COLO668 (cell line): Measurements from ENCODE around the gene NELL2.

Source experiments
- DNase-seq: peaks from one replicate; lab custom pipeline; 2025; ENCODE audit not compliant: unreplicated experiment; lab: John Stamatoyannopoulos, UW

The NELL2 gene

GRCh38 chr12:44627387-44628166, 248.5 kb downstream of the NELL2 start:
- DNase-seq = no peak

- DNase-seq = no peak
Measured at GRCh38 chr12:44626883-44627282, 249.2 kb downstream of the NELL2 start.

GRCh38 chr12:44618946-44619345, 257.2 kb downstream of the NELL2 start:
- no peak for DNase-seq

GRCh38 chr12:44616402-44616801, 259.7 kb downstream of the NELL2 start:
- DNase-seq = no peak

- DNase-seq = no peak
Measured at GRCh38 chr12:44611538-44611937, 264.6 kb downstream of the NELL2 start.

DNA sequence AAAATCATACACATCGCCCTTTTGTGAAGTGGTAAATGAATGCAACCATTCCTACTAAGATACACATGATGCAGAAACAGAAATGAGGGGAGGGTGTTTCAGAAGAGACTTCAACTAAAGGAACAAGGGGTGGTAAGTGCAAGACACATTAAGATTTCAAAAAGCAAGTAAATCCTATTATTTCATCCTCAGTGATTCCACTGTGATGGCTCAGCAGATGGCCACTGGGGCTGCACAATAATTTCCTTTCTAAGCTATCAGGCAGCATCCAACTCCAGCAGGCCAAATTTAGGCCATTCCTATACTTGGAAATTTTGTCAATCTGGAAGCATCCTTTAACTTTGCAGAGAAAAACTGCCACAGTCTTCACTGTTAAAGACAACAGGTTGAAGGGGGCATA, 272.4 kb downstream of the NELL2 start:
- DNase-seq = no peak

GRCh38 chr12:44592626-44593025, 283.5 kb downstream of the NELL2 start:
- no peak for DNase-seq

DNA sequence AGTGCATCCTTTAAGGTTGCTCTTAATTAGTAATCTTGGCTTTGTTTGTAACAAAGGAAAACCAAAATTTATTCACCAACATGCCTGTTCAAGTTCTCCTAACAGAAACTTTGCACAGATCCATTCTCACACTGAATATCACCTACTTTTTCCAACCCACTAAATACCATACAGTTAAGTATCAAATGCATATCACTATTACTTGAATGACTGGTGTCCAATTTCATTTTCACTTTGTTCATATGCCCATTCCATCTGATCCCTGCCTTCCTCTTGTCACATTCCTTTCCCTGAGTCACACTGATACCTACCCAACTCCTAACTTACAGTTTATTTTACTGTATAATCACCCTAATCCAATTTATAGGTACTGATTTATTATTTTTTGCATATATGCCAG, 286.4 kb downstream of the NELL2 start:
- no peak for DNase-seq

GRCh38 chr12:44588651-44589050, 287.5 kb downstream of the NELL2 start:
- no peak for DNase-seq

DNA sequence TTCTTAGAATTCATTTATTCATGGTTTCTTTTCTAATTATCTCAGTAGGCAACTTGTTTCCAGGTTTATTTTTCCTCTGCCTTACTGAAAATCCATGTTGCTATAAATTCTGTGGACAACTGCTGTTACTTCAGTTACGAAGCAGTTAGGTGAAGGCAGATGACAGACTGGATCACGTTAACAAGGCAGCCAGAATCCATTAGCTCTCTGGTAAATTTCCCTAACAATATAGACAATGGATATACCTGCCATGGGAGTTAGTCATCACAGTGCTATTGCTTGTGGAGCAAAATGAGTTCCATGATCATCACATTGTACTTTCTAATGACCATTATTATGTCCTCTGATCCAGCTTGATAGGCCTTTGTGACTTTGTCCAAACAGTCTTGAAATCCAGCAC, 291.5 kb downstream of the NELL2 start:
- no peak for DNase-seq

DNA sequence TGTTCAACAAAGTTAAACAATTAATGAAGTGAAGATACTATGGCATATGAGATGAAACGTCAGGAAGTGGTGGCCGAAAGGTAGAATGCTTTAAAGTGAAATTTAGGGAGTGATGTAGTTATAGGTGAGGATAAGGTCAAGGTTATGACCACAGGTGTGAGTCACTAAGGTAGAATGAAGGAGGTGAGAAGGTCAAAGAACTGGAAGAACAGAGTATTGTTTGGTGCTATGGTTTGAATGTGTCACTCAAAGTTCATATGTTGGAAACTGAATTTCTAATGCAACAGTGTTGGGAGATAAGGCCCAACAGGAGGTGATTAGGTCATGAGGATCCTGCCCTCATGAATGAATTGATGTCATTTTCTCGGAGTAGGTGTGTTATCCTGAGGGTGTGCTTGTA, 293.6 kb downstream of the NELL2 start:
- no peak for DNase-seq

GRCh38 chr12:44581642-44582242, 294.4 kb downstream of the NELL2 start:
- no peak for DNase-seq

GRCh38 chr12:44574586-44574985, 301.5 kb downstream of the NELL2 start:
- DNase-seq = no peak

GRCh38 chr12:44573723-44574122, 302.4 kb downstream of the NELL2 start:
- DNase-seq = no peak

- no peak for DNase-seq
Measured at GRCh38 chr12:44571006-44571550, 305.0 kb downstream of the NELL2 start.

DNA sequence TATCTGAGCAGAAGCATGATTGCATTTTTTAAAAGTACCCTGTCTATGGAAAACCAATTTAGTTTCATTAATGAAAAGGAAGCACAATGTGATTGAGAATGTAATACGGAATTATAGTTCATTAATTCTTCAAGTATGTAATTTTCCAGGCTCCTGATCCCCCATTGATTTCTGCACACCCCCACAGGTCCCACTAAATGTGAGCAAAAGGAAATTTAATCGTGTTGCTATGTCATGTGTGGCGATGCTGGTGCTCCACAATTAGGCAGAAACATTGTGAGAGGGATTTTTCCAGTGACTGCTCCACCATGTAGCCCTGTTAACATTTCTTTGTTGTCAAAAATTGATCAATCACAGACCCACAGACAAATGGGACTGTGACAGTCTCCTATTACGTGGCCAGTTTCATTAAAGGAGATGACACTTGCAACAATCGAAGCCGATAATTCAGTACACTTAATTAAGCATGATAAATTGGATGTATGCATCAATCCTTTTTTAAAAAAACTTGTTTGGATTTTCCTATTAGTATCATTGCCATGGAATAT, 306.0 kb downstream of the NELL2 start:
- no peak for DNase-seq

- no peak for DNase-seq
Measured at GRCh38 chr12:44565163-44565562, 311.0 kb downstream of the NELL2 start.

DNA sequence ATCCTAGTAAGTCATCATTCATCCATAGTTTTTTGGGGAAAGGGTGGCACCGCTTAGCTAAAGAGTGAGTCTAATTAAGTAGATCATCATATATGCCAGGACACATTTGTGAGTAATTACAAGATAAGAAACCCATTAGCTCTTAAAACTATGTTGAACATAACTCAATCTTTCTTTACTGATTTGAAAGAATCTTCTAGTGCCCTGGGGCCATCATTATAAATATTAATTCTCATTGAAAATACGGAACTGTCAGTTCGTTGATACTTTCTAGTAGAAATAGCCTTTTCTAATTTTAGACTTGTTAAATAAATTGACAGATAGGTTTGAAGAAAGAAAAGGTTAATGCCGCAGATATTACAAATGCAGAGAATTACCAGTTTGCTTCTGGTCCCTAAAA, 312.6 kb downstream of the NELL2 start:
- no peak for DNase-seq

- no peak for DNase-seq
Measured at GRCh38 chr12:44558340-44559100, 317.6 kb downstream of the NELL2 start.

DNA sequence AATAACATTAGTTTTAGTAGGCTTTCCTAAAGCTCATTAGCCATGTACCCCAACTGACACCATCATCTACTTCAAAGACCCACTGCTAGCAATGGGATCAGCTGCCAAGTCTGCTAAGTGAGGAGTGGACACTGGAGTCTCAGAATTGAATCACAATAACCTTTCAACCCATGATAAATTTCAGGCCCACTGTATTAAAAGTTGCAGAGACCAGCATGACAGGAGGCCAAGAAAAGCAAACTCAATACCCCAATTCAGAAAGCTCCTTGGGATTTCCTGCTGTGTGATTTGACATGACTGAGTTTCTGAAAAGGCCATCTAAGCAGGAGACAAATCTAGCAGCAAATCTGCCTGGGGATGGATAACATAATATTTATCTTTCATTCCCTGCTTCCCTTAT, 320.7 kb downstream of the NELL2 start:
- no peak for DNase-seq

GRCh38 chr12:44551631-44552030, 324.5 kb downstream of the NELL2 start:
- DNase-seq = no peak

DNA sequence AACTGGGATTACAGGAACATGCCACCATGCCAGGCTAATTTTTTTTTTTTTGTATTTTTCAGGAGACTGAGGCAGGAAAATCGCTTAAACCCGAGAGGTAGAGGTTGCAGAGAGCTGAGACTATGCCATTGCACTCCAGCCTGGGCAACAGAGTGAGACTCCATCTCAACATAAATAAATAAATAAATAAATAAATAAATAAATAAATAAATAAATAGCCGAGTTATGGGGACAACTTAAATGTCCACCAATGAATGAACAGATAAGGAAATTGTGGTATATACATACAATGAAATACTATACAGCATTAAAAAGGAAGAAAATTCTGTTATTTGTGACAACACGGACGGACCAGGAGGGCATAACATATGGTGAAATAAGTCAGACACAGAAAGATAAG, 325.7 kb downstream of the NELL2 start:
- no peak for DNase-seq
